GM18520 (cell line): ENCODE measurements around the gene EPB41L2.

Experiments used
- ATAC-seq: cut with Tn5 transposase; IDR thresholded peaks from one replicate; pipeline ENCODE4 v1.9.1; 2021; ENCODE audit not compliant: unreplicated experiment

EPB41L2 gene

DNA sequence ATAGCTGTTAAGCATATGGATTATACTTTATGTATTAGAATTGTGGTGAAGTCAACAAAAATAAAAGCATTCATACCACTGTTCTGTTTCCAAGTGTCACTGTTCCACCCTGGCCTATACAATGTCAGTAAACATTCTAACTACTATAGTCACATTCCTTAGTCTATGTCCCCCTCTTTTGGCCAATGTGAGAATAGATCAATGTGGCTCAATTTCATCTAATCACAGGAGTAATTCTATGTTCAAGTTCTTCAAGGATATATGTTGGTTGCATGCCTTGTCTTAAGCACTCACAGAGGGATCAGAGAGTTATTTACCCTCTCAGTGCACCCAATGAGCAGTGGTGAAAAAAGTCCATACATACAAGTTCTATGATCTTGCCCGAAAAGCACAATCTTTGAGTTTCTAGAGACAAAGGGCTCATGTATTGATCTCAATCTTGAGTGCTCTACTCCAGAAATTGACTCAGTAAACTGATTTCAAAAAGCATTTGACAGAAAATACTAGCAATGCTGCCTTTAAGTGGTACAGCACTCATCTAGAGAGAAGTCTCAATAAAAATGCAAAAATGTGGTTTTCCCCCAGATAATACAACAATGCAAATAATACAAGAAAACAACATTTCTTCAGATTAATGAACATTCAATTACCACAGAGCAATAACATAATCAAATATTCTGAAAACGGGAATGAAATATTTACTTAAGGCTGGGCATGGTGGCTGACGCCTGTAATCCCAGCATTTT is 219.3 kb downstream of the EPB41L2 start:
- peak; percentile 67 for ATAC-seq

GRCh38 chr6:130841128-130841728 is 221.8 kb downstream of the EPB41L2 start:
- no peak for ATAC-seq

DNA sequence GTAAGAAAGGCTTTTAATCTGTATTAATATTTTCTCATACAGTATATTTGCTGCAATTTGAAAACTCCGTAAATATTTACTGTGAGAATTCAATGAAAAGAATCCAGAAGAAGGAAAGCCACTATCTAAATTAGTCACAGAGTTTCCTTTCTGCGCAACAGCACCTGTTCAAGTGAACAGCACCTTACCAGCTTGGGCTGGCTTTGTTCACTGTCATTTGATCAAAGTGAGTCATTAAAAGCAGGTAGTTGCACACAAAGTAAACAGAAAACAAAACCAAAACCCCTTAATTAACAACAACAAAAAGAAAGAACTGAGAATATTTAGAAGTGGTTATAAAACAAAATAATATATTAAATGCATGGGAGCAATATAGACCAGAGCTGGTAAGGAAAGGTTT is 223.0 kb downstream of the EPB41L2 start:
- no peak for ATAC-seq

DNA sequence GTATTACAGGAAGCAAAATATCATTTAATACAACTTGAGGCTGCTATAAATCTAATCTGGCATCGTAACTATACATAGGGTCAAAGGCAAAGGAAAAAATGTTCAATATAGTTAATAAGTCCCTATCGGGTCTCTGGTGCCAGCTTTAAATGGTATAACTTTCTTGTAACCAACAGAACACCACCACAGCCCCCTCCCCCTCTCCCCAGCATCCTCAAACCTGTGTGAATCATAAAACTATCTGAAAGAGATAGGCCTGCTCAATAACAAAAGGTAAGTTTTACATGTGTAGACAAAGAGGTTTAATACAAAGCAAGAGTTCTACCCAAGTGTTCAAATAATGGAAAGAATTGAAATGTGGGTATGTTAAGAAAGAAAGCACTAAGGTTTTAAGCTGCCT is 223.7 kb downstream of the EPB41L2 start:
- no peak for ATAC-seq

DNA sequence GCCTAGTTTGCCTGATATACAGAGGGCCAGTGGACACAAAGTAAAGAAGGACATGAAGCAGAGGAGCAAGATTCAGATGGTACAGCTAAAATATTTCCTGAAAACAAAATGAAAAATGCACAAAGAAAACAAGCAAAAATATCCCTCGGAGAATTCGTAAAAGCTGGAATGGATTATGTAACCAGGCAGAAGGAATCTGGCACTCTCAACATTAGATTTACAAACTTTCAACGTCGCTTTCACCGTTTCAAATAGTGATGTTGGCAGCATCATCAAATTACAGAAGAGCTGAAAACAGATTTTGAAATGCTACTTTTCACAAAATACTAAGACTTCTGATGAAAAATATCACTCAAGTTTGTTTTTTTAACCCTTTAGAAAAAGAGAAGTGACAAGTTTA is 224.1 kb downstream of the EPB41L2 start:
- no peak for ATAC-seq

- no peak for ATAC-seq
Observed at GRCh38 chr6:130838250-130838860, 224.7 kb downstream of the EPB41L2 start.

- ATAC-seq = no peak
Observed at GRCh38 chr6:130837067-130837466, 226.0 kb downstream of the EPB41L2 start.

DNA sequence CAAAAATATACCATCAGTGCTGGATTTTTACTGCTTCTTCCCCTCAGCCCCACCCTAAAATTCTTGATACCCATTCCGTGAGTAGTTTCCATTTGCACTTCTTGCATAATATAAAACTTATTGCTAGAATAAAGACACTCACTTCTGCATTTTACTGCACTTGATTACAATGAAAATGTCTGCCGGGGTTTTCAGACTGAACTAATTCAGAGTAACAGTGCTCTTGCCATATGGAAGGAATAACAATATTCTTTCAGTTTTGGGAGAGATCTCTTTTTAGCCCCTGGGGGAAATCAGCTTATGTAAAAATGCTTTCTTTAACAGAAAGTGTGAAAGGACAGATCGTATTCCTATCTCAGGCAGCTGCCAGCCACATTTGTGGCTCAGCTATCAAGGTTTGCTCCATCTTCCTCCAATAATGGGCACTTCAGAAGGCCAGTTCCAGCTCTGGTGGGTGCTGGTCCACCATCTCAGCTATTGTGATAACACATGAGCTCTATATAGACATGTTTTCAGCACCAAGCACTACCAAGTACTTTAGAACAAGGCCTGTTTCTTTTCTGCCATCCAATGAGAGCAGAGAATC is 226.9 kb downstream of the EPB41L2 start:
- ATAC-seq = no peak

DNA sequence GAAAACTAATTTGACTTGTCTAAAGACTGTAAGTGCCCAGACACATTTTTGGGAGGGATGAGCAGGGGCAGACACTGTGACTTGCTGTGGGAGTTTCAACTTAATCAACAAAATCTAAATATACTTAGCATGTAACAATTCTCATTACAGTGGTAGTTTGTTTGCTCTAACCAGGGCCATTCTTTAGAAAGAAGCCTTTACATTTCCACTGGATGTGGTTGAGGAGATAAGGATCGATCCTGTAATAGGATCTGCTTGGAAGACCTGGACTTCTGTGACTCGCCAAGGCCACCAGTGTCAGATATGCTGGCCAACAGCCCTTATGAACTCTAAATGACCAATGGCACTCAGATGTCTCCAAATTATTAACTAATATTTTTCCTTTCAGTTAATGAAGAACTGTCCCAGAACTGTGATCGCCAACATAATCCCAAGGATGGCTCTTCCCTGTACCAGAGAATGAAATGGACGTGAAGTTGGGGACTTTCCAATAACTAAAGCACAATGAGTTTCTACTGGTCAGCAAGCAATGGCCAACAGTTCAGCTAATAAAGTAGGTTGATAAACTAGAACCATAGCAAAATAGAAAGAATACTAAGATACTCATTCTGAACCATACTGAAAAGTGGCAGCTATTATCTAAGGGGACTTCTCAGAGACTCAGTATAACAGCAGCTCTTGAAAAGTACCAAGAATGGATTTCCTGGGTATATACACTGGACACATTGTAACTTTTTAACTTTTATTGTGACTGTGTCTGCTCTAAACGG is 228.4 kb downstream of the EPB41L2 start:
- no peak for ATAC-seq

- no peak for ATAC-seq
Observed at GRCh38 chr6:130833569-130833968, 229.5 kb downstream of the EPB41L2 start.

GRCh38 chr6:130831607-130832006 is 231.4 kb downstream of the EPB41L2 start:
- ATAC-seq = no peak

DNA sequence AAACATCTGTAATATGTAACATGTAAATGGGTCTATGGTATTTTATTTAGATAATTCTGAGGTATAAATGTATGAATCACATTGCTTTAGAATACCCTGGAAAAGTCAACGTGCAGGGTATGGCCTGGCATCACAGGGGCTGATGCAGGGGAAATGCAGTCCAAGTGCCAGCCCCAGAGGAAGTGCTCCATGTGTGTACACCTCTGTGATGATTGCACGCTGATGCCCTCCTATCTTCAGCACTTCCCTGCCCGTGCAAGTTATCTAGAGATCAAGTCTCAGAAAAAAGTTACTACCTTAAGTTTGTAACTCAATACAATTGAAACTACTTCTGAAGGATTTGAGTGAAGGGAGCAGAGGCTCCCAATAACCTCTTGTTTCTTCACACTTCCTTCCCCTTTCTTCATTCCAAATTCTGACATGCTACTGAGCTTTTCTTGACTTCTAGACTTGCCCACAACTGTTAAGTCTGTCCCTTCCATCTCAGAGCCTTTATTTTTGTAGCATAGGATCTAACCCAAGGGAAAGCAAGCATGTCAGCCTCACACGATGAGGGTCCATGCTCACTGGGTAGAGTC is 233.6 kb downstream of the EPB41L2 start:
- ATAC-seq = no peak

GRCh38 chr6:130827247-130828149 is 235.5 kb downstream of the EPB41L2 start, which contains the start of gene SMLR1:
TSS of gene SMLR1 (plus strand) at chr6:130827406. CDS start at chr6:130827414, 8 bp downstream.
- no peak for ATAC-seq

DNA sequence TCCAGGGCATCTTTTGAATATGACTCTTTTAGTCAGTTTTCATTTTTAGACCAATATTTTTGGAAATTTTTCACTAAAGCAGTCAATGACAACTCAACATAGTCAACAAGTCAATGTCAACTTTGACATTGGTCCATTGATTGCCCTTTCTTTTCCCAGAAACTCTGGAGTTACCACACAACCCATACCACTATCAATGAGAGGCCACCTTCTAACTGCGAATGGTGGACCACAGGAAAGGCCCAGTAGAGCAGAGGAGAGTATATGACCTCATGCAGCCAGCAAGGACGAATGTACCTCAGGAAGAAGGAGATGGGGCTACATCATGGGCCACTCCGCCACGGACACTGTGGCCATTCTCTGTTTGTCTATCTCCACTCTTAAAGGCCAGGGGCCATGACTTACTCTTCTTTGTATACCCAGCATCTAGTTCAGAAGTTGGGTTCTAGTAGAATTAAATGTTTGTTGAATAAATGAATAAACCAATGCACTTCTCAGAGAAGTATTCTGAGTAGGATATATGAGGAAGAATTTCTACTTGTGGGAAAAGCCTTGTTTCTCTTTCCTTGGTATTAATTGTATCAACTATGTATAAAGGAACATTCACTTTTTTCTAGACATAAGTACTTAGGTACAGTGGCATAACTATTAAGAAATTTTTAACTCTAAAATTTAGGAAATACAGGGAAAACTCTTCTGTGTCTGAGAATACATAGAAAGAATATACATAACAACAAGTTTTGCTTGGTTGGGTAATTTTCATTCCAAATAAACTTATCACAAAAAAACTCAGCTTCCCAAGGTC is 236.4 kb downstream of the EPB41L2 start:
- no peak for ATAC-seq

DNA sequence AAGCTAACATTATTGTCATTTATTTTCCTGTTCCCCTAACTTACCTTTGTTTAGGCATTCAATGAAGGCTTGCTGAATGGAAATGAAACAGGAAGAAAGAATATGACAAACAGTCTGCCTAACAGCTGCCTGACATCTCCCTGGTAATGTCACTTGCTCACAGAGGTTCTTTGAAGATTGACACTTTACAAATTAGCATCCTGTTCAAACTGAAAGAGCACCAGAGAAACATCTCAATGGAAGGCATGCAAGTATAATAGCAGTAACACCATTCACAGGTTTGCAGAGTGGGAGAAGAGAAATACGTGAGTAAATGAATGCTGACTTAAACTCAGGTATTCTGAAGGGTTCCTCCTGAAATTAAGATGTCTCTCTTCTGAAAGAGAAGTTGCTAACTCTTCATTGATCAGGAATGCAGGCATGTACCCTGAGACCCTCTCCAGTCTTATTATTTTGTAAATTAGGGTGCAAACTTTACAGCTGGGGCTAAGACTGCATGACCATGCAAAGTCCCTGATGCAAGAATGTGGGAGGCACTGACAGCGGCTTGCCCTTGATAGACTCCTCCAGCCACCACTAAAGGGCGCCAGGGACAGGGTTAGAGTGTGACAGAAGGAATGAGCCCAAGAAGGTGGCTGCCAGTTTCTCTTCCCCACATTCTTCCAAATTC is 237.1 kb downstream of the EPB41L2 start:
- ATAC-seq = peak; percentile 45

DNA sequence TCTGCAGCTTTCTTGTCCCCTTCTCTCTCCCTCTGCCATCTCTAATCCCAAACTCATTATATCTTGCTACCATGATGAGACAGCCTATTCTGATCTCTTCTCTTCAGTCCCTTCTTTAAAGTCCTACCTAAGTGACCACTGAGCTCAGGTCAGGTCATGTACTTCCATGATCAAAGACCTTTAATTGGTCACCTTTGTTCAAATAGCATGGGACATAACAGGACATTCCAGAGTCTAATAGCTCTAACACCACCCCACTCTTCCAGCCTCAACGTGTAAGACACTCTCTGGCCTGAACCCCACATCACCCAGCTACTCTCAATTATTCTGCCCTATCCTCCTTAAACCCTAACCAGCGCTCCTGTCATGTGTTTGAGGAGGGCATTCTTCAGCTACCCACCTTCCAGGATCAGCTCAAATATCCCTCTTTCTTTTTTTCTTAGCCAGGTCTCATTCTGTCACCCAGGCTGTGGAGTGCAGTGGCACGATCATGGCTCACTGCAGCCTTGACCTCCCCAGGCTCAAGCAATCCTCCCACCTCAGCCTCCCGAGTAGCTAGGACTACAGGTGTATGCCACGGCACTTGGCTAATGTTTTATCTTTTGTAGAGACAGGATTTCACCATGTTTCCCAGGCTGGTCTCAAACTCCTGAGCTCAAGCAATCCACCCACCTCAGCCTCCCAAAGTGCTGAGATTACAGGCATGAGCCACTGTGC is 237.9 kb downstream of the EPB41L2 start:
- ATAC-seq = no peak

GRCh38 chr6:130822736-130823135 is 240.3 kb downstream of the EPB41L2 start:
- ATAC-seq = no peak
